Stimulated activated CD8-positive, alpha-beta memory T cell treated with anti-CD3 and anti-CD28 coated beads, Interleukin-12 subunit alpha, Interleukin-12 subunit beta, amount 100 ng/mL, for 1 hour (primary cell): ENCODE measurements around the gene BTBD17.

Experiments used
- DNase-seq: peaks from one replicate; pipeline ENCODE4 v3.0.0-alpha.2; 2020; ENCODE audit warnings: low read depth

BTBD17 gene

DNA sequence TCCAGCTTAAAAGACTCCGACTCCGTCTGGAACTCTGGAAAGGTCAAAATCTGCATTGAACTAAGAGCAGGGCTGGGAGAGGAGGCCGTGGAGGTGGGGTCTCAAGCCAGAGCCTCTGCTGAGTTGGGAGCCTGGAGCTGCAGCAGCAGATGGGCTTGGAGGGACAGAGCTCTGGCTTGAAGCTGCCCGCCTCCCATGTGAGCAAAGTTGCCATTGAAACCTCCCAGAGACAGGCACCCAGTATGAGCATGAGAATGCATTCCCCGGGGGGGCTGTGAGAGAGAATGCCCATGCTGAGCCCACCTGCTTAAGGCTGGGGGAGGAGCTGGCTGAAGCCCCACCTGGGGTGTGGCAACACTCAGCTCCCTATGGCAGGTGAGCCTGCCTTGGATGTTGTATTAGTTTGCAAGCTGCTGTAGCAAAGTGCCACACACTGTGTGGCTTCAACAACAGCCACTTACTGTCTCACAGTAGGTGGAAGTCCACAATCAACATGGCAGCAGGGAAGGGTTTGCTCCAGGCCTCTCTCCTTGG is 26.1 kb downstream of the BTBD17 start:
- no peak for DNase-seq

DNA sequence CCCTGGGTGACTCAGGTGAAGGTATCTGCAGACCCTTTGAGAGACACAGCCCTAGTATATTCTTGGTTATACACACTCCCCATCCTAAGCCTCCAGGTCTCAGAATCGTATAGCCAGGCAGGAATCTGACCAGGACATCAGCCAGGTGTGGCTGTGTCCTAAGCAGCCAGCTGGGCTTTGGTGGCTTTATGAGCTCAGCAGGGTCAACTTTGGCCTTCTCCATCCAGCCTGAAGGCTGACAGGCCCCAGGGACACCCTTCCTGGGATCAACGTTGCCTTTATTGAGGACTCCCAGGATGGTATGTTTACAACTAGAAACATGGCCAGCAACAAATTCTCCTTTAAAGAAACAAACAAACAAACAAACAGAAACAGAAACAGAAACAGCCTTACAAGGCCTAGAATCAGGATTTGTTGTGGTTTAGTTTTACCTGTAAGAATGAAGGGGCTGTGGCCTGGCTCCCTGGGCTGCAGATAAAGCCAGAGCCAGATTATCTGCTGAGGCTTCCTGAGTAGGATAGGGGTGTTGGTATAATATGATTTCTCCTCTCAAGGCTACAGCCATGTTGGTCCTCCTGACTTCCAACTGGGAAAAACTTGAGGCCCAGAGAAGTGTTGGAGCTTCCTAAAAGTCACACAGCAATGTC is 27.2 kb downstream of the BTBD17 start:
- DNase-seq, result no peak

DNA sequence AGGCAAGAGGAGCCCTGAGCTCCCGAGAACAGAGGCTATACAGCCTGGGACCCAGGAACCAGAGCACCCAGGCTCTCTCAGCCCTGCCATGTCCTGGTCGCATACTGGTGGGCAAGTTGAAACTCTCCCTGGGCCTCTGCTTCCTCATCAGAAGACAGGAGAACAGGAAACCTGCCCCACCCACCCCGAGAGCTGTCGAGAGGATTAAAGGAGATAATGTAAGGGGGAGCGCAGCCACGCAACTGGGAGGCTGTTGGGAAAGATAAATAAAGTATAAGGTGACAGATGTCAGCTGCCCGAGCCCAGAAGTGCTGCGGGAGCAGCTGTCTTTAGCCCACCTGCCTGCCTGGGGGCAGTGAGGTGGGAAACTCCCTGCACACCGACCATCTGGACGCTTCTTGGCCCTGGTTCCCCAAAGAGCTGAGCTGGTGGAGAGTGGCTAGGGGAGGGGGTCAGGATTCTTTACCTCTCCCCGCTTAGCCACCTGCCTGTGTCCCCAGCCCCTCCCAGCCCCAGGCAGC is 28.8 kb downstream of the BTBD17 start:
- no peak for DNase-seq

DNA sequence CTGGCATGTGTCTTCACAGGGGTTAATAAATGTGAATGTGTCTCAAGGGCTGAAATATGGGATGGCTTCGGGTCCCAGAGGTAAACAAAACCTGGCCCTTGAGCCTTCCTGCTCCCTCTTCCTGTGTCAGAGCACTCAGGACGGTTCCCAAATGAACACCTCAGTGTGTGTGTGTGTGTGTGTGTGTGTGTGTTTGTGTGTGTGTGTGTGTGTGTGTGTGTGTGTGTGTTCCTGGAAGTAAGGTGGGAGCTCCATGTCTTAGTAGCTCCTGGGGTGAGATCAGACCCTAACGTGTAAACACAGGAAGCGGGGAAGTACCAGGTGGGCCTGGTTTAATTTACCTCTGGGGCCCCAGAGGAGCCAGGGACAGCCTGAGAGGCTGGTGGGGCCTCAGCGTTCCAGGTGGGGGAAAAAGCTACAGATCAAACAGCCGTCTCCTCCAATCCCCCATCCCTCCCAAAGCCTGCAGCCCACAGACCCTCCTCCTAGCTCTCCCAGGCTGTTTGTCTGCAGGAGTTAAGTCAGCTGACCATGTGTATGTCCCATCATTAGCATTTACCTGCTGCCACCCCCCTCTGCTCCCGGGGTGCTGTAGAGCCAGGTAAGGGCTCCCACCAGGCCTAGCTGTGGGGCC is 29.5 kb downstream of the BTBD17 start:
- no peak for DNase-seq

DNA sequence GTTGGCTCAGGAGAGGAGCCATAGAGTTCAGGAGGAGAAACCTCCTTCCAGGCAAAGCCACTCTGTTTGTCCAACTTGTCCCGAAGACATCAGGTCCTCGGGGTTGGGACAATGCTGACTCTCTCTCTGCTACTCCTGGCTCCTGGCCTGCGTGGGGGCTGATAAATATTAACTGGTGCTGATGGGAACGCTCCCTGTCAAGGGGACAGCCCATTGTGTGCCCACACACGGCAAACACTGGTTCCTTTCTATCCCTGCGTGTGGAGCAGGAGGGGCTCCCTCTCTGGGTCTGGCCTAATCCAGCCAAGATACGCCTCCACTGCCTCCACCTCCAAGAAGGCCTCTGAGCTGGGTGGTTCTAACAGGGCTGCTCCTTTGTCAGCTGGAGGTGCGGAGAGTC is 31.2 kb downstream of the BTBD17 start:
- no peak for DNase-seq

DNA sequence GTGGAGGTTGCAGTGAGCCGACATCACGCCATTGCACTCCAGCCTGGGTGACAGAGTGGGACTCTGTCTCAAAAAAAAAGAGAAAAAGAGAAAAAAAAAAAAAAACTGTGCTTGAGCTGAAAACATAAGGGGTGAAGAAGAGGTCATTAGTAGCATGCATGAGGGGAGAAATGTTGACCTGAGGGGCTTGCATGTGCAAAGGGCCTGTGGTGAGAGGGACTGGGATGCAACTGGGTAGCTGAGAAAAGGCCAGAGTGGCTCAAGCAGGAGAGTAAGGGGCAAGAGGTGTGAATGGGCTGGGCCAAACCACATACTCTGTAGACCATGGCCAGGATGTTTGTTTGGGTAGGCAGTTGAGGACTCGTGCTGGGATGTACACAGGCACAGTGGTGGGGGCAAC is 32.3 kb downstream of the BTBD17 start:
- DNase-seq, result no peak

DNA sequence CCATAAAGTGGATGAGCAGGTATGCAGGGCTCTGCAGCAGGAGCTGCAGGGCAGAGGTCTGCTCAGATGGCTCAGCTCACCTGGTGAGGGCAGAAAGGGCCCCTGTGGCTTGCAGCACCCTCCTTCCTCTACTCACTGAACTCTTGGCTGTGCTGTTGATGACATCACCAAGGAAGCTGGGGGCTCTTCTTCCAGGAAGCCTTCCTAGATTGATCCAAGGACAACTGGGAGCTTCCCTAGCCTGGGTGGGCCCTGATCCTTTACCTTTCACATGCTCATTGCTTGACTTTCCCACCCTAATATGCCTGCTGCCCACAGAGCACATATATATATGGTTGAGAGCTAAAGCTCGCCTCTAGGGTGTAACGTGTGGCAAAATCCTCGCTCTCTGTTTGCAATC is 33.2 kb downstream of the BTBD17 start:
- DNase-seq, result no peak

DNA sequence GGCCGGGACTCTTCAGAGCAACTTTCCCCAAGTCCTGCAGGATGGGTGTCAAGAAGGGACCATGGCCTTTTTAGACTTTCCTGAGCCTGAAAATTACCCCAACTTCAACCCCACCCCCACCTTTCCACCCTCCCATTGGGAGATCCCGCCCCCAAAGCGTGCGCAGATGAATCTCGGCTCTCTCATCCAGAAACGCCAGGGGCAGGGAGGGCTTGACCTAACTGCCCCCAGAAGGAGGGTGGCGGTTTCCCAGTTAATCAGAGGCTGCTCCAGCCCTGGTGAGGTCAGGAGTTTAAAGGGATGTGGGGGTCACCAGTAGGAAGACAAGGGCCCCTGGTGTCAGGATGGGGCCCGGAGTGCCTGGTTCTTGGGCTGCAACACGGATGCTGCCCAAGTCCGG is 35.2 kb downstream of the BTBD17 start:
- DNase-seq, result no peak

DNA sequence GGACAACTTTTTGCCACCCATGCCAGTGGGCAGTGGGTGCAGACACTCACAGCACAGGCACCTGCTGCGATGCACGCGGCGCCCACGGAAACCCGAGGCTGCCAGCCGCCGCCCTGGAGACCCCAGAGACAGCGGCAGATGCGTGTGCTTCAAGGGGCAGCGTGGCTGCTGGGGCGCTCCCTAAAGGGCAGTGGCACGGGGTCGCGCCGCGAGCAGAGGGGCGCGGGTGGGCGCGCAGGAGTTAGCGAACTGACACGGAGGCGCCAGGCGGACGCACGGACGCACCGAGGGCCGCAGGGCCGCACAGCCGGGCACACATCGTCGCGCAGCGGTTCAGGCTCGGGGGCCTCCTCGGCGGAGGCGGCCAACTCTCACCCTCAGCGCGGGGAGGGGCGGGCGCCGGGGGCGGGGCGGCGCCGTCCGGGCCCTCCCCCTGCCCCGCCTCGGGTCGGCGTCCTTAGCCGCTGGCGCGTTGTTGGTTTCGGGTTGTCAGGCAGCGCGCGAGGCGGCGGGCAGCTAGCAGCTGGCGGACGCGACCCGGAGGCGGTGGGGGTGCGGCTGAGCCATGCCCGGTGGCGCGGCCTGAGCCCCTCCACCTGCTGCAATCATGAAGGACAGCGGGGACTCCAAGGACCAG is 35.8 kb downstream of the BTBD17 start, which contains the start of gene KIF19:
KIF19 (plus strand) TSS at position 484 of the 637 bp plus-strand sequence; CDS start at position 608, 124 bp downstream.
- peak; percentile 11 for DNase-seq

DNA sequence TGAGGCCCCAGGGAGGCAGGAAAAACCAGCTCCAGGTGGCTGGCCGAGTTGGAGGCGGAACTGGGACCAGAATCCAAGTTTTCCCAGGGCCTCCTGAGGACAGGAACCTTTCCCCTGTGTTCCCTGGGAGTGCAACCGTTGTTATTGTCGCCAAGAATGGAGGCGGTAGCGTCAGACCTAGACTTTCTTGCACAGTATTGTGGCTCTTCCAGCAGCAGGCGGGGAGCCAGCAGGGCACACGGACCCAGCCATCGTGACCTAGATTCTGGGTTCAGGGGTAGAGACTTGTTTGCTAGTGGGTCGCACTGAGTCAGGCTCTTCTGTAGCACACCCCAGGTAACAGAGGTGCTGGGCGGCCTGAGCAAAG is 36.3 kb downstream of the BTBD17 start:
- no peak for DNase-seq

DNA sequence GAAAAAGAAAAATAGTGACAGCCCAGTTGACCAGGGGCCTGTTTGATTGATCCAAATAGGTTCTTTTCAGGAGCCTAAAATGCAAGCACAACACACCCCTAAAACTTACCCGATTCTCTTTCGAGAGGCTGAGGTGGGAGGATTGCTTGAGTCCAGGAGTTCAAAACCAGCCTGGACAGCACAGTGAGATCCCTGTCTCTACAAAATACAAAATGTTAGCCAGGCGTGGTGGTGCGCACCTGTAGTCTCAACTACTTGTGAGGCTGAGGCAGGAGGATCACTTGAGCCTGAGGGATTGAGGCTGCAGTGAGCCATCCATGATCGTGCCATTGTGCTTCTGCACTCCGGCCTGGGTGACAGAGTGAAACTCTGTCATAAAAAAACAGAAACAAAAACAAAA is 37.1 kb downstream of the BTBD17 start:
- DNase-seq, result no peak

DNA sequence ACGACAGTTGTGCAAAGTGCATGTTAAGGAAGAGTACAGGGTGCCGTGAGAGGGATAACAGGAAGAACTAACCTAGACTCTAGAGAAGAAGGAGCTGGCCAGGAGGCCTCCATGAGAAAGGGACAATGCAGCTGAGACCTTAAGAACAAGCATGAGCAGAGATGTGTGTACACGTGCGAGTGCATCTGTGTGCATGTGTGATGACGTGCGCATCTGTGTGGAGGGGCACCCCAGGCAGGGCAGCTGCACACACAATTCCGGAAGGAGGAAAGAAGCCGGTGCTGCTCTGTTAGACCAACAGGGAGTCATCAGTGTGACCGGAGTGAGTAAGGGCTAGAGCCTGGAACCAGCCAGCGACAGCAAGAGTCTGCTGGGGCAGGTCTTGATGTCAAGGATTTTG is 43.3 kb downstream of the BTBD17 start:
- no peak for DNase-seq

DNA sequence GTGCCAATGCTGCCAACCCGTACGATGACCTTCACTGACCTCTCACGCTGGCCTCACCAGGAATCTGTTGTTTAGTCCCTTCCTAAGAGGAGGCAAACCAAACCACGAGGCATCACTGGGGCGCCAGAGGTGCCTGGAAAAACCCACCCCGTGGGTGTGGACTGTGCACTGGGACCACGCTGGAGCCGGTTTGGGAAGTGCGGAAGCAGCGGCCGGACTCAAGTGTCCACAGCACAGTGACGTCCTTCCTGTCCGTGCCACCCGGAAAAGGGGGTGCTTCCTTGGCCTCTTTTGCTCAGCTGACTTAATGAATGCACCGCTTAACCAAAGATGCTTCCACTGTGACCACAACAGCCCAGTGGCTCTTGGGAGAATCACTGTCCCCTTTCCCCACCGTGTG is 44.6 kb downstream of the BTBD17 start:
- no peak for DNase-seq

DNA sequence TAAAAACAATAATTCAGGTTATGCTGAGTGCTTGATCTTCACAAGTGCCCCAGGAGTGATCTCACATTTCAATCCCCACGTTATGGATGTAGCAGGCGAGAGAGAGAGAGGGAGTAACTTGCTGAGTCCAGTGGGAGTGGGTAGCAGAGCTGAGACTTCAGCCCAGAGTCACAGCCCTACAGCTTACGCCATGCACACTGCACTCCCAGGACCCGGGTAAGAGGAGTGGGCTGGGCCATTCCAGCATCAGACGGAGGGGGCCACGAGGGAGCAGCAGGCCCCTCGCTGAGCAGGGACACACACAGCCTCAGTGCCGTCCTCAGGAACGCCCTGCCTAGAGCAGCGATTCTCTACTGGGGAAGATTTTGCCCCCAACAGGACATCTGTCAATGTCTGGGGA is 45.4 kb downstream of the BTBD17 start:
- no peak for DNase-seq

DNA sequence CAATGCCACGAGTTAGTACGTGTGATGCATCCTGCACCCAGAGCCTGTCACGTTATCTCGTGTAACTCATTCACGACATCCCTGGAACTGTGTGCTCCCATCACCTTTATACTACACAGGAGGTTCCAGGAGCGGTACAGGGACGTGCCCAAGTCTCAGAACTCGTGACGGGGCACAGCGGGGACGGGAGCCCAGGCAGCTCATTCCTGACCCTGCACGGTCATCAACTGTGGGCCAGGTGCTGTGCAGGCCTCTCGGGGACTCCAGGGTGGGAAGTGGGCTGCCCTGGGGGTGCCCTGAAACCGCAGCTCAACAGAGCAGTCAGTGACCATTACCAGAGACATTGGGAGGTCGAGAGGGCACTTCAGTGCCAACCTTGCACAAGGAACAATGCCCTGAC is 46.8 kb downstream of the BTBD17 start:
- no peak for DNase-seq

DNA sequence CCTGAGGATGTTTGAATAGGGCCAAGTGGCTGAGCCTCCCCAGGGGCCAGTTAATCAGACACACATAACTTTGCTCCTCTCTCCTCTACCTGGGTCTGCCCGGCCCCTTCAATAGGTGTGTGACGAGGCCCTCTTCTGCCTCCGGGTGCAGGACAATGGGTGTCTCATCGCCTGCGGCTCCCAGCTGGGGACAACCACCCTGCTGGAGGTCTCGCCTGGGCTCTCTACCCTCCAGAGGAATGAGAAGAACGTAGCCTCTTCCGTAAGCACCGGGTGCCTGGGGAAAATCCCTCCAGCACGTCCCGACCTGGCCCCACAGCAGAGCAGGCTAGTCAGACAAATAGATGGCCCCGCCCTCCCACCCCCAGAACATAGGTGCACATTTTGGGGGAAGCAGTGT is 51.8 kb downstream of the BTBD17 start:
- no peak for DNase-seq

DNA sequence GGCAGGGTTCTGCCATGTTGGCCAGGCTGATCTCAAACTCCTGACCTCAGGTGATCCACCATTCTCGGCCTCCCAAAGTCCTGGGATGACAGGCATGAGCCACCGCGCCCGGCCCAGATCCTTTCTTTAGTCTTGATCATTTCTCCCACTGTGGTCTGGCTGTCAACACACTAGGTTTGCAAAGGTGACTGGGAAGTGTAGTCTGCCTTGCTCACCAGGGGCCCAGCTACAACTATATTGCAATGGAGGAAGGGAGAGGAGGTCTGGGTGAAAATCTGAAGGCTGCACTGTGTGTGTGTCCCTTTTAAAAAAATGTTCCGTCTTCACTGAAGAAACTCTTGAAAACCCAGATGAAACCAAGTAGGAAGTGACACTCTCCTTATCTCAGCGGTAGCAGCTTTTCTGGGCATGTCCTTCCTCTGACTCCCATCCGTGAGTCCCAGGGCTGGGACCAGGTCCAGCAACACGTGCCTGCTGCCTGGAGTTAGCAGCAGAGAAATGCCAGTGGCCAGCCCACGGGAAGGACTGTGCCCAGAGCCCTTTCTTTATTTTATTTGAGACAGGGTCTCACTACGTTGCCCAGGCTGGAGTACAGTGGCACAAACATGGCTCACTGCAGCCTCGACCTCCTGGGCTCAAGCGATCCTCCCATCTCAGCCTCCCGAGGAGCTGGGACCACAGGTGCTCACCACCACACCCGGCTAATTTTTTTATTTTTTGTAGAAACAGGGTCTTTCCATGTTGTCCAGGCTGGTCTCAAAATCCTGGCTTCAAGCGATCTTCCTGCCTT is 53.5 kb downstream of the BTBD17 start:
- DNase-seq, result no peak
